Muscle of leg (tissue), 11 donors: Measurements from ENCODE around the gene RAPGEF1. TPM values are rescaled to one million over a fixed set of nuclear protein-coding genes. Genes with fewer than 3 reads are reported as not detected.
"Not testable (repeated sequence)": the region's sequence is repeated elsewhere in the genome, so short reads cannot be mapped to it uniquely, and the experiment has no call there.

Source experiments
- DNase-seq: peaks from one replicate; pipeline ENCODE4 v3.0.0; 2013
- H3K27ac ChIP-seq: one replicate; pipeline ENCODE4 v1.5.1; 2013; ENCODE audit warnings: mild to moderate bottlenecking, low read length, control low read depth
- H3K27me3 ChIP-seq: one replicate; pipeline ENCODE4 v1.6.1; 2013; ENCODE audit warnings: low read length; ENCODE audit not compliant: control insufficient read depth, insufficient read depth
- H3K36me3 ChIP-seq: one replicate; pipeline ENCODE4 v1.6.1; 2013; ENCODE audit warnings: low read length; ENCODE audit not compliant: control insufficient read depth, insufficient read depth
- H3K4me1 ChIP-seq: one replicate; pipeline ENCODE4 v1.6.1; 2013; ENCODE audit warnings: low read length; ENCODE audit not compliant: control insufficient read depth, insufficient read depth
- H3K4me3 ChIP-seq: one replicate; pipeline ENCODE4 v1.5.1; 2013; ENCODE audit warnings: low read length, control low read depth
- H3K9me3 ChIP-seq: replicated peaks from 2 replicates; pipeline ENCODE4 v1.6.1; 2013; ENCODE audit warnings: low read depth, low read length; ENCODE audit not compliant: control insufficient read depth
- WGBS: methylation state at CpG from one replicate; pipeline ENCODE4 v1.1.5; 2013; ENCODE audit warnings: missing lambda C conversion rate; ENCODE audit not compliant: insufficient coverage; 5-methylcytosine and 5-hydroxymethylcytosine counted together
- polyA plus RNA-seq, 8 donors: library from polyadenylated mRNA; unstranded; fragments of 120-200 nt; gene quantifications; one replicate each; pipeline versions ENCODE4 v1.2.1 to v1.2.3, GENCODE V29; 2013; ENCODE audit warnings: inconsistent platforms in 1 of 8, low replicate concordance in 1 of 8; ENCODE audit not compliant: insufficient read length in 8 of 8, insufficient read depth in 1 of 8
- total RNA-seq: library from RNA; stranded (reverse); fragments of 120-200 nt; gene quantifications from one replicate; pipeline ENCODE4 v1.2.4, GENCODE V29; 2013

The RAPGEF1 gene
- total and polyA plus RNA-seq, 9 donors, result 30.2 to 95.2 (median 79.6) TPM

DNA sequence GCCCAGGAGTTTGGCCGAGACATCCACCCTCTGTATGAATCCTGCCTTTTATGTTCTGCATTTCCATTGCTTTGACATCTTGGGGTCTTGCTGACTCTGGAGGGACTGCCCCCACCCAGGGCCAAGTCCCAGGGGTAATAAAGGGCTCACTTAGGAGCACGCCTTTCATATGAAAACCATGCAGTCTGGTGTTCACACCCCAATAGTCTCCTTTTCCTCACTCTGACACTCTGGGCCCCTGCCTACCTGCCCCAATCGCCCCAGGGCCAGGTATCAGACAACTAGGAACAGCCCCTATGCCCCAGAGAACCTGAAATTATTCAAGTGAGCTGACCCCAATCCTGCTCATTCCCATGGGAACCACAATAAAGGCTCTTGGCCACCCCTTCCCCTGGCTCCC is 33.1 kb upstream of the RAPGEF1 start:
- no peaks in the 10 kb centered on the region for H3K4me1 ChIP-seq
- H3K27ac ChIP-seq, result no peak overlapping the region
- peaks cover 7% of the 10 kb centered on the region for H3K27me3 ChIP-seq
- no peaks in the 10 kb centered on the region for H3K9me3 ChIP-seq
- H3K36me3 ChIP-seq, result no peaks in the 10 kb centered on the region
- no peak overlapping the region for H3K4me3 ChIP-seq
- DNase-seq, result no peak
- WGBS, result 83% methylated on average over 3 of the region's 3 CpGs

DNA sequence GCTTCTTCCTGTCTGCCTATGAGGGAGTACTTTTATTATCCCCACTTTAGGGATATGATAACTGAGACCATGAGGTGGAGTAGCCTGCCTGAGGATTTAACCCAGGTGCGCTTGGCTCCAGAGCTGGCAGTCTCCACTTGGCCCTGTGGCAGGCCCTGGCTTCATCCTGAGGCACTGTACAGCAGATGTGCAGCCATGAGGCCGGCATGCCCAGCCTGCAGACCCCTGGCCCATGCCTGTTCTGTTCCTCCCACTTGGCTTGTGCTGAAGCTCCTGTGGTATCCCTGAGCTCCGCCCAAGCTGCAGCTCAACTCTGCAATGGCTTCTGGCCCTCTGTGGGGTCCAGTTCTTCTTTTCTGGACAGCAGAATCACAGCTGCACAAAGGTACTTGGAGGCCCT is 31.8 kb upstream of the RAPGEF1 start:
- Histone ChIP-seq H3K4me1 (no peaks in the 10 kb centered on the region), H3K27me3 (peaks cover 7% of the 10 kb centered on the region), H3K9me3 (no peaks in the 10 kb centered on the region), H3K27ac (no peak overlapping the region), H3K36me3 (no peaks in the 10 kb centered on the region), H3K4me3 (no peak overlapping the region)
- WGBS, result 87% methylated on average over 3 of the region's 3 CpGs
- no peak for DNase-seq

DNA sequence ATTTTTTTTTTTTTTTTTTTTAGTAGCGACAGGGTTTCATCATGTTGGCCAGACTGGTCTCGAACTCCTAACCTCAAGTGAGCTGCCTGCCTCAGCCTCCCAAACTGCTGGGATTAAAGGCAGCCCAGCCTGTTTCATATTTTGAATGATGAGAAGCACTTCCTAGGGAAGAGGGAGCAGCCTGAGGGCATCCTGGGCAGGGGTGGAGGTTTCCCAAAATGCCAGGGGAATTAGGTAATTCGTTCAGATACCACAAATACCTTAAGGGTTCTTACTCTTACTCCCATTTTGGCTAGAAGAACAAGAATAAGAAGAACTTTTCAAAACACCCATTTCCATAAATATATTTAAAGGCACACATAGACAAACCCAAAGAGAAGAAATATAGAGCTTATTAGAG is 29.5 kb upstream of the RAPGEF1 start:
- Histone ChIP-seq H3K27me3 (peaks cover 11% of the 10 kb centered on the region), H3K27ac (no peak overlapping the region), H3K4me3 (no peak overlapping the region), H3K9me3 (no peaks in the 10 kb centered on the region), H3K4me1 (no peaks in the 10 kb centered on the region), H3K36me3 (no peaks in the 10 kb centered on the region)
- no peak for DNase-seq
- 100% methylated on average over 1 of the region's 3 CpGs for WGBS

DNA sequence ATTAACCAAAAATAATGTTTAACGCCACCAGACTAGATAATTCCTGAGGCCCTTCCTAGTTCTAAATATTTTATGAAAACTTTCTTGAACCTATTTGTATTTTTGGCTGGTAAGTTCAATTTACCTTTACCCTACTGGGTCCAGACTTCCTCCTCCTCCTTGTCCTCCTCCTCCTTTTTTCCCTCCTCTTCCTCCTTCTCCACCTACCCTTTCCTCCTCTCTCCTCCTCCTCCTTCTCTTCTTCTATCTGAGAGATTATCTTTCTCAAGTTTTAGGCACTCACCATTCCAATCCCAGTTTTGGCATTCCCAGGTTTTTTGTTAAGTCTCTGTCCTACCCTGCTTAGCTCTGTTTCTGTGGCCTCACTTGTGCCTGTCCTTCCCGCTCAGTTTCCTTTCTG is 24.7 kb upstream of the RAPGEF1 start:
- Histone ChIP-seq H3K27me3 (peaks cover 4% of the 10 kb centered on the region), H3K27ac (no peak overlapping the region), H3K4me1 (peaks cover 3% of the 10 kb centered on the region), H3K36me3 (no peaks in the 10 kb centered on the region), H3K4me3 (no peak overlapping the region), H3K9me3 (no peaks in the 10 kb centered on the region)
- 44% methylated on average over 1 of the region's 2 CpGs for WGBS
- DNase-seq, result no peak

DNA sequence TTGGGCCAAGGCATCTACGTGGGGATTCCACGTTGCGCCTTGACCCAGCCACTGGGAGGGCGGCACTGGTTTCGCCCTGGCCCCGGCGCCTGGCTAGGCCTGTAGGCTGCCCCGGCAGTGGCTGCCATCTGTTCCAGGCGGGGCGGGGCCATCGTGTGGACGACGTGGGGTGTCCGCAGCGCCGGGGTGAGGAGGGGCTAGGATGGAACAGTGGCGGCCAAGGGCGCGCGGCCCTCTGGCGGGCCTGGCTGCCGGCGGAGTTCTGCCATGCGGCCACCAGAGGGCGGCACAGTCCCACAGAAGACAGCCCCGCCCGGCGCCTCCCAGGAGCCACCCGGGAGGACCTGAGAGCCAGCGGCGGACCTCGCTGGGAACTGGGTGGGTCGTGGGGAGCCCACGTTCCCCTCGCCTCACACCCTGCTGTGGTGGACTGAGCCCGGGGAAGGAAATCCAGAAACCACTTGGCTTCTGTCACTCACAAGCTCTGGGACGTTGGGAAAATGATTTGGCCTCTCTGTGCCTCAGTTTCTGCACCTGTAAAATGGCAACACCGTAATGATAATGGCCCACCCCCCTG is 22.6 kb upstream of the RAPGEF1 start:
- DNase-seq, result peak; percentile 68
- no peaks in the 10 kb centered on the region for H3K9me3 ChIP-seq
- H3K27ac ChIP-seq, result no peak overlapping the region
- 8% methylated on average over 37 of the region's 38 CpGs for WGBS
- H3K36me3 ChIP-seq, result no peaks in the 10 kb centered on the region
- no peak overlapping the region for H3K4me3 ChIP-seq
- peaks cover 3% of the 10 kb centered on the region for H3K4me1 ChIP-seq
- peaks cover 4% of the 10 kb centered on the region for H3K27me3 ChIP-seq

DNA sequence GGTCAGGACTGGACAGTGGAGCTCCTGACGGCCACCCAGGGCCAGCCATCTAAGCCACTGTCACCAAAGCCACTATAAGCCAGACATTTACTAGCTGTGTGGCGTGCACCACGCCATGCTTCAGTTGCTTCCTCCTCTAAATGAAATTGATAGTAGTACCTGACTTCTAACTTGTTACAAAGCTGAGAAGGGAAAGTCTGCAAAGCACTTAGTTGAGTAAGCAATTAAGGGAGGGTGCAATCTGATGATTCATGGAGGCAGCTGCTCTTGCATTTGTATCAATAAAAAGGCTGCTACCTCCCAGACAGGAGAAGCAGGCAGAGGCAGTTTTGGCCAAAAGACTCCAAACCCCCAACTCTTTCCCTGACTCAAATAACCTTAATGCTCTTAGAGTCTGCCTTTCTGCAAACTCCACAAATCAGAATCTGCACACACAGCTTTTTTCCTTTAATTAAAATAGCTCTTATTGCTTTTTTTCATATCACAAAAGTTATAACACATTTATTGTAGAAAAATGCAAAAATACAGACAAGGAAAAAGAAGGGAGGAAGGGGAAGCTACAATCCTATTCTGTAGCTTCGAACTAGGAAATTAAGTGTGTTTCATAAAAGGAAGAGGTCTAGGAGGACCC is 19.3 kb upstream of the RAPGEF1 start:
- 59% methylated on average over 2 of the region's 4 CpGs for WGBS
- DNase-seq, result no peak
- no peak overlapping the region for H3K4me3 ChIP-seq
- no peaks in the 10 kb centered on the region for H3K36me3 ChIP-seq
- H3K9me3 ChIP-seq, result no peaks in the 10 kb centered on the region
- H3K4me1 ChIP-seq, result peaks cover 3% of the 10 kb centered on the region
- no peak overlapping the region for H3K27ac ChIP-seq
- H3K27me3 ChIP-seq, result peaks cover 16% of the 10 kb centered on the region

DNA sequence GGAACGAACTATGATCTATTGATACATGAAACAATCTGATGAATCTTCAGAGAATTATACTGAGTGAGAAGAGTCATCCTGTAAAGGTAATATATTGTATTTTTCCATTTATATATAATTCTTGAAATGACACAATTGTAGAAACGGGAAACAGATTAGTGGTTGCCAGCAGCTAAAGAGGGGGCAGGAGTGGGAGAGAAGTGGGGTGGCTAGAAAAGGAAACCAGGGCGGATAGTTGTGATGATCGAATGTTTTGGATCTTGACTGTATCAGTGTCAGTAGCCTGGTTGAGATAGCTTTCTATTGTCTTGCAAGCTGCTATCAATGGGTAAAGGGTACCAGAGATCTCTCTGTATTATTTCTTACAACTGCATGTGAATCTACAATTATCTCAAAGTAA is 17.7 kb upstream of the RAPGEF1 start:
- Histone ChIP-seq H3K4me1 (peaks cover 3% of the 10 kb centered on the region), H3K4me3 (no peak overlapping the region), H3K9me3 (no peaks in the 10 kb centered on the region), H3K27ac (no peak overlapping the region), H3K36me3 (no peaks in the 10 kb centered on the region), H3K27me3 (peaks cover 16% of the 10 kb centered on the region)
- DNase-seq, result no peak
- 50% methylated on average over 1 of the region's 4 CpGs for WGBS

DNA sequence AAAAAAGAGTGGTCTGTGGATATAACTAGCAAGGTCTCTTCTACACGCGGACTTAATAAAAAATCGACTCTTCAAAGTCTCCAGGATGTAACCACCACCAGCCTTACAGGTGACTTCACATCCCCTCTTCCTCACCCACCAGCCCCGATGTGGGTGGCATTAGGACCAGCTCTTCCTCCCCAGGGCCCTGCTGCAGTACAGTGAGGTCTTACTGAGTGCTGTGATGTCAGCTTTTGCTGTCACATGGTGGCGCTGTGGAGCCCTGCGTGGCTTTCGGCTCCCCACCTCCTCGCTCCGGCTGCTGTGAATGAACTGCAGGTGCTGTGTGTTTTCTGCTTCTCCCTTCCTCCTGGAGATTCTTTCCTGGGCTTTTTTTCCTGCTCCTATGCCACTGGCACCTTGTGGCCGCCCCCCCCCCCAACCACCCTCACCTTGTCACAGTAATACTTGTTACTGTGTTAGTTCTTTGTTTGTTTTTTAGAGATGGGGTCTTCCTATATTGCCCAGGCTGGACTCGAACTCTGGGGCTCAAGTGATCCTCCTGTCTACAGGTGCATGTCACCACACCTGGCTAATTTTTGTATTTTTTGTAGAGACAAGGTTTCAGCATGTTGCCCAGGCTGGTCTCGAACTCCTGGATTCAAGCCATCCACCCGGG is 15.8 kb upstream of the RAPGEF1 start:
- WGBS, result 0% methylated on average over 5 of the region's 13 CpGs
- peak; percentile 81 for DNase-seq
- H3K27ac ChIP-seq, result no peak overlapping the region
- no peaks in the 10 kb centered on the region for H3K9me3 ChIP-seq
- no peaks in the 10 kb centered on the region for H3K36me3 ChIP-seq
- H3K4me1 ChIP-seq, result no peaks in the 10 kb centered on the region
- H3K27me3 ChIP-seq, result peaks cover 16% of the 10 kb centered on the region
- H3K4me3 ChIP-seq, result no peak overlapping the region

DNA sequence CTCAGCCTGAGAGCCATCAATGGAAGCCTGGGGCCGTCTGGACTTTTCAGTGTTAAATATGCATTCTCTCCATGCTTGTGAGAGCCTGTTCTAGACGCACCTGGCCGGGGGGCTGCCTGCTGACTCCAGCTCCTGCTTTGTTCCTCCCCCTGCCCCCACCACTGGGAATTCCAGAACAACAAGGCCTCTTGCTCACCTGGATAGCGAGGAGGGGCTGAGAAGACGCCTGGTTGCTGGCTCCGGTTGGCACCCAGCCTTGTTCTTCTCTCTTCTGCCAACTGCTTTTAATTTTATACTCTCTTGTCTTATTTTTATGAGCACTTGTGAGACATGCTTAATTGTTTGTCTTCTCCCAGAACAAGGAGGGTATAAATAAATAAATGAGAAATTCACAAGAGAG is 15.0 kb upstream of the RAPGEF1 start:
- H3K27me3 ChIP-seq, result peaks cover 16% of the 10 kb centered on the region
- no peak overlapping the region for H3K4me3 ChIP-seq
- H3K27ac ChIP-seq, result no peak overlapping the region
- no peaks in the 10 kb centered on the region for H3K36me3 ChIP-seq
- no peaks in the 10 kb centered on the region for H3K9me3 ChIP-seq
- no peak for DNase-seq
- 9% methylated on average over 3 of the region's 6 CpGs for WGBS
- H3K4me1 ChIP-seq, result no peaks in the 10 kb centered on the region

DNA sequence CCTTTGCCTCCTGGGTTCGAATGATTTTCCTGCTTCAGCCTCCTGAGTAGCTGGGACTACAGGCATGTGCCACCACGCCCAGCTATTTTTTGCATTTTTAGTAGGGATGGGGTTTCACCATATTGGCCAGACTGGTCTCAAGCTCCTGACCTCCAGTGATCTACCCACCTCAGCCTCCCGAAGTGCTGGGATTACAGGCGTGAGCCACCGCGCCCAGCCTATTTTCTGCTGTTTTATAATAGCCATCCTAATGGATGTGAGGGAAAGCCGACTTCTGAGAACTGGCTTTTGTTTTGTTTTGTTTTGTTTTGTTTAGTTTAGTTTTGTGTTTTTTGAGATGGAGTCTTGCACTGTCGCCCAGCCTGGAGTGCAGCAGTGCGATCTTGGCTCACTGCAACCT is 13.9 kb upstream of the RAPGEF1 start:
- 83% methylated on average over 3 of the region's 9 CpGs for WGBS
- DNase-seq, H3K4me3 ChIP-seq, H3K9me3 ChIP-seq, H3K27ac ChIP-seq, H3K36me3 ChIP-seq, H3K4me1 ChIP-seq: not testable (repeated sequence)
- peaks cover 16% of the 10 kb centered on the region for H3K27me3 ChIP-seq
